Transverse colon (tissue), 4 donors: ENCODE results near the gene PPFIA3. TPM values are rescaled to one million over a fixed set of nuclear protein-coding genes. Genes with fewer than 3 reads are reported as not detected.

Experiments used
- DNase-seq: peaks from one replicate; pipeline ENCODE4 v3.0.0-alpha.2; 2019
- H3K27ac ChIP-seq, 4 donors: fragments of 200-600 bp; sonication (generic); 2 replicates each; pipeline ENCODE4 v1.5.1; 2016 to 2018; ENCODE audit warnings: inconsistent platforms in 4 of 4
- H3K27me3 ChIP-seq: fragments of 200-600 bp; sonication (generic); 2 replicates; pipeline ENCODE4 v1.5.1; 2017; ENCODE audit warnings: inconsistent platforms
- H3K36me3 ChIP-seq, 4 donors: fragments of 200-600 bp; sonication (generic); 2 replicates each; pipeline ENCODE4 v1.5.1; 2017 to 2019; ENCODE audit warnings: inconsistent platforms in 4 of 4
- H3K4me1 ChIP-seq, 4 donors: fragments of 200-600 bp; sonication (generic); 2 replicates each; pipeline ENCODE4 v1.5.1; 2017 to 2020; ENCODE audit warnings: inconsistent platforms in 4 of 4
- H3K4me3 ChIP-seq, 4 donors: fragments of 200-600 bp; sonication (generic); 1 replicate in 1 of 4; 2 replicates in 3 of 4; pipeline versions ENCODE4 v1.5.1 to v1.6.1; 2017 to 2019; ENCODE audit warnings: inconsistent platforms in 4 of 4
- H3K9me3 ChIP-seq, 2 donors: fragments of 200-600 bp; sonication (generic); 2 replicates each; pipeline ENCODE4 v1.5.1; 2017 to 2019; ENCODE audit warnings: inconsistent platforms in 2 of 2
- CTCF ChIP-seq, 5 experiments: fragments of 200-600 bp in 3 of 5; fragments of 450-650 bp in 2 of 5; sonication (generic) in 3 of 5; IDR thresholded peaks; 1 replicate in 2 of 5; 2 replicates in 3 of 5; pipeline ENCODE4 v1.5.1; 2016 to 2017; ENCODE audit warnings: antibody characterized with exemption in 5 of 5, inconsistent platforms in 3 of 5, mild to moderate bottlenecking in 2 of 5, moderate library complexity in 1 of 5
- EP300 ChIP-seq: sonication (generic); formaldehyde crosslinking; IDR thresholded peaks from one replicate; pipeline ENCODE4 v1.6.1; 2017; ENCODE audit warnings: antibody characterized with exemption, low read depth
- POLR2A ChIP-seq: fragments of 450-650 bp; IDR thresholded peaks from one replicate; pipeline ENCODE4 v1.6.1; 2016; ENCODE audit warnings: antibody characterized with exemption, mild to moderate bottlenecking, moderate library complexity
- POLR2AphosphoS5 ChIP-seq, 3 donors: sonication (generic); formaldehyde crosslinking; IDR thresholded peaks; one replicate each; pipeline ENCODE4 v1.6.1; 2016; ENCODE audit warnings: antibody characterized with exemption in 3 of 3
- WGBS, 2 donors: methylation state at CpG; one replicate each; pipeline ENCODE4 v1.1.5; 2018; ENCODE audit warnings: low coverage in 1 of 2; 5-methylcytosine and 5-hydroxymethylcytosine counted together
- in situ Hi-C, 4 donors: fragments of 200-750 bp; cut with MboI; loops; one replicate each; pipeline versions ENCODE4 v1.15.0 to v1.15.1; 2017; ENCODE audit warnings: low sequenced_read_pairs in 3 of 4, low pct_ligation_motif_present in 1 of 4, low pct_unique_long_range_greater_than_20kb in 1 of 4
- intact Hi-C: fragments of 100-400 bp; cut with DNase I; formaldehyde crosslinking; loops from one replicate; pipeline ENCODE4 v1.15.1; 2023; ENCODE audit warnings: low total_unique reads
- total RNA-seq, 4 donors: library from RNA; depleted of rRNA; stranded (reverse); fragments of >200 nt; gene quantifications; one replicate each; pipeline ENCODE4 v1.1.0, GENCODE V29; 2016

The PPFIA3 gene
- total RNA-seq, 4 donors from 2014 or later: 18.6 to 106 (median 19.9) TPM

GRCh38 chr19:49160450-49161189 lies 41.3 kb downstream of the PPFIA3 start:
- in situ Hi-C loops: no loop called here
- TF ChIP-seq POLR2A (peak; percentile 14), EP300 (no peak), CTCF (IDR thresholded peaks at IDR 0.05) (no peak), POLR2AphosphoS5 (IDR thresholded peaks at IDR 0.05) (peak in 1 of 3 donors; percentile 42)
- no peaks in the 10 kb centered on the region for H3K36me3 ChIP-seq
- 83 to 92% methylated on average over 5 to 13 of the region's 13 CpGs for WGBS, 2 donors
- intact Hi-C loops: no loop called here
- peaks cover 16 to 75% (median 40%) of the 10 kb centered on the region in 4 donors for H3K4me1 ChIP-seq
- H3K9me3 ChIP-seq: no peaks in the 10 kb centered on the region
- DNase-seq: no peak
- H3K27me3 ChIP-seq: no peaks in the 10 kb centered on the region
- no peak overlapping the region for H3K4me3 ChIP-seq
- H3K27ac ChIP-seq: peak overlapping the region; percentile 20 to 96 (median 94)

- Histone ChIP-seq H3K9me3 (no peaks in the 10 kb centered on the region), H3K27ac (peak overlapping the region in 3 of 4 donors; percentile 21 to 88 (median 45)), H3K27me3 (no peaks in the 10 kb centered on the region), H3K4me3 (no peak overlapping the region), H3K4me1 (peaks cover 18 to 81% (median 45%) of the 10 kb centered on the region in 4 donors), H3K36me3 (no peaks in the 10 kb centered on the region)
- intact Hi-C loops: no loop called here
- DNase-seq: no peak
- in situ Hi-C loops: no loop called here
- TF ChIP-seq EP300: no peak
- no peak for TF ChIP-seq POLR2AphosphoS5 (IDR thresholded peaks at IDR 0.05)
- no peak for TF ChIP-seq CTCF (IDR thresholded peaks at IDR 0.05)
- no peak for TF ChIP-seq POLR2A
- 40% methylated on average over 4 of the region's 4 CpGs; no CpG with 5 or more reads in 1 of the 2 donors for WGBS, 2 donors
Measured at GRCh38 chr19:49161987-49162386, 42.6 kb downstream of the PPFIA3 start.

GRCh38 chr19:49165111-49165750 lies 45.9 kb downstream of the PPFIA3 start:
- intact Hi-C loops: no loop called here
- Histone ChIP-seq H3K9me3 (no peaks in the 10 kb centered on the region), H3K4me1 (peaks cover 14 to 78% (median 39%) of the 10 kb centered on the region in 4 donors), H3K4me3 (peak overlapping the region in 2 of 4 donors; percentile 30 to 39), H3K36me3 (no peaks in the 10 kb centered on the region), H3K27me3 (no peaks in the 10 kb centered on the region), H3K27ac (peak overlapping the region; percentile 81 to 89 (median 87))
- 41 to 51% methylated on average over 11 to 21 of the region's 24 CpGs for WGBS, 2 donors
- DNase-seq: peak; percentile 25
- TF ChIP-seq EP300 (no peak), POLR2AphosphoS5 (IDR thresholded peaks at IDR 0.05) (peak in 1 of 3 donors; percentile 23)
- in situ Hi-C loops: no loop called here

- Histone ChIP-seq H3K27me3 (no peaks in the 10 kb centered on the region), H3K4me3 (peak overlapping the region in 3 of 4 donors; percentile 9 to 39 (median 30)), H3K36me3 (peaks cover 0 to 6% (median 0%) of the 10 kb centered on the region in 4 donors), H3K27ac (peak overlapping the region; percentile 81 to 89 (median 87)), H3K4me1 (peaks cover 14 to 76% (median 37%) of the 10 kb centered on the region in 4 donors), H3K9me3 (no peaks in the 10 kb centered on the region)
- TF ChIP-seq POLR2AphosphoS5 (IDR thresholded peaks at IDR 0.05) (no peak), CTCF (IDR thresholded peaks at IDR 0.05) (peak in 1 of 5 experiments; percentile 28)
- intact Hi-C loops (loop anchor here (1.0 kb wide), 1 partner anchor 23 kb away; no protein-coding TSS in a partner anchor), in situ Hi-C loops (no loop called here)
- WGBS, 2 donors: 35% methylated on average over 30 of the region's 30 CpGs; no CpG with 5 or more reads in 1 of the 2 donors
- DNase-seq: peak; percentile 22
Measured at GRCh38 chr19:49165865-49166301, 46.5 kb downstream of the PPFIA3 start.
